Subcutaneous abdominal adipose tissue (tissue), 5 donors: ENCODE measurements around the gene SOS1.
A peak's percentile ranks its signal among the peaks of the same experiment; 100 is the strongest.
"Not testable (repeated sequence)": the region's sequence is repeated elsewhere in the genome, so short reads cannot be mapped to it uniquely, and the experiment has no call there.

Source experiments
- H3K27ac ChIP-seq: one replicate; pipeline ENCODE4 v1.7.0; 2013; ENCODE audit warnings: low read depth, mild to moderate bottlenecking, inconsistent platforms, low read length, moderate library complexity
- H3K27me3 ChIP-seq, 5 donors: one replicate each; pipeline ENCODE4 v1.7.0; 2013; ENCODE audit warnings: low read length in 5 of 5, inconsistent platforms in 1 of 5; ENCODE audit not compliant: control insufficient read depth in 5 of 5, insufficient read depth in 4 of 5
- H3K36me3 ChIP-seq, 5 donors: one replicate each; pipeline ENCODE4 v1.7.0; 2013; ENCODE audit warnings: low read length in 5 of 5; ENCODE audit not compliant: control insufficient read depth in 5 of 5, insufficient read depth in 5 of 5
- H3K4me1 ChIP-seq, 5 donors: one replicate each; pipeline ENCODE4 v1.7.0; 2013; ENCODE audit warnings: low read length in 5 of 5, mild to moderate bottlenecking in 3 of 5, moderate library complexity in 1 of 5; ENCODE audit not compliant: control insufficient read depth in 5 of 5, insufficient read depth in 5 of 5
- H3K4me3 ChIP-seq, 5 donors: one replicate each; pipeline ENCODE4 v1.7.0; 2013; ENCODE audit warnings: low read length in 5 of 5, low read depth in 1 of 5
- H3K9ac ChIP-seq, 5 donors: one replicate each; pipeline ENCODE4 v1.7.0; 2013; ENCODE audit warnings: low read length in 5 of 5, mild to moderate bottlenecking in 4 of 5, moderate library complexity in 3 of 5
- H3K9me3 ChIP-seq, 5 donors: one replicate each; pipeline ENCODE4 v1.7.0; 2013; ENCODE audit warnings: low read length in 5 of 5; ENCODE audit not compliant: control insufficient read depth in 5 of 5
- donor health status: healthy.
- donor health status: healthy.
- donor health status: healthy.
- donor health status: healthy.
- donor health status: healthy.

SOS1 gene

DNA sequence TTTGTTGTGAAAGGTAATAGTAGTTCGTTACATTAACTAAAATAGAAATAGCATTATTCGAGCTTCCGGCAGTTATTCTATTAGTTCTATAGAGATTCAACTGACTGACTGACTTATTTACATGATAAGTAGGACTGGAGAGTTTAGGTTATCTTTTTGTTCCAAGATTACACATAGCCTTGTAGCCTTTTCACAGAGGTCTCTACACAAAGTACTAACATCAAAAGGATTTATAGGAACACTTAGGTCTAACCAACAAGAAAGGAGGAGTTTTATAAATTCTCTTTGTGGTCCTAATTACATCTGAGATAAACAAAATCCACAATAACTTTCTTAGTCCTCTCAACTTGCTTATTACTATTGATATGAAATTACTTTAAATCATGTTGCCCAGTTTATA, 62.8 kb downstream of the SOS1 start:
- Histone ChIP-seq H3K9me3 (no peaks in the 10 kb centered on the region), H3K36me3 (peaks cover 11 to 26% (median 21%) of the 10 kb centered on the region in 5 donors), H3K4me1 (no peaks in the 10 kb centered on the region)

DNA sequence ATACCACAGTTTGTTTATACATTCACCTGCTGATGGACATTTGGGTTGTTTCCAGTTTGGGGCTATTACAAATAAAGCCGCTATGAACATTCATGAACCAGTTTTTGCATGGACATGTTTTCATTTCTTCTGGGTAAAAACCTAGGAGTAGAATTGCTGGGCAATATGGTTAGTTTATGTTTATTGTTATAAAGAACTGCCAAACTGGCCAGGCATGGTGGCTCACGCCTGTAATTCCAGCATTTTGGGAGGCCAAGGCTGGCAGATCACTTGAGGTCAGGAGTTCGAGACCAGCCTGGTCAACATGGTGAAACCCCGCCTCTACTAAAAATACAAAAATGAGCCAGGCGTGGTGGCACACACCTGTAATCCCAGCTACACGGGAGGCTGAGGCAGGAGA, 68.2 kb downstream of the SOS1 start:
- not testable (repeated sequence) for H3K4me1 ChIP-seq, H3K27ac ChIP-seq, H3K27me3 ChIP-seq, H3K4me3 ChIP-seq, H3K9me3 ChIP-seq, H3K9ac ChIP-seq
- peaks cover 17 to 61% (median 51%) of the 10 kb centered on the region in 5 donors for H3K36me3 ChIP-seq

More for the DNA sequence above, 62.8 kb downstream of the SOS1 start:
- H3K27me3 ChIP-seq: no peaks in the 10 kb centered on the region
- H3K4me3 ChIP-seq: no peak overlapping the region
- H3K27ac ChIP-seq: no peak overlapping the region
- H3K9ac ChIP-seq: peak overlapping the region in 1 of 5 donors; percentile 24

DNA sequence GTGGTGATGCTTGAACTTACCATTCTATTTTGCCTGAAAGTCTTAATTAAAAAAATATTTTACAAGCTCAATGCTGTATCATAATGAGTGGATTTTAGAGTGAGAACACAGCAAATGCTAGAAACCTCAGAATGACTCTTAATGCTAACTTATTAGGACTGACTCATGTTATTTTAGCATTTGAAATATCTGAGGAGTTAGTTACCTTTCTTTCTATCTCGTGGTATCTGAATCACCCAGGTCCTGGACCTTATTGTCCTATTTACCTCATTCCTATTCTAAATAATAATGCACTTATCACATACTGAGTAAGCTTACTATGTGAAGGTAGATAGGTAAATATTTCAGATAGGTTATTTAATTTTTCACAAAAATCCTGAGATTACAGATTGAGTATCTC, 70.7 kb downstream of the SOS1 start:
- Histone ChIP-seq H3K27me3 (no peaks in the 10 kb centered on the region), H3K36me3 (peaks cover 21 to 60% (median 51%) of the 10 kb centered on the region in 5 donors)

DNA sequence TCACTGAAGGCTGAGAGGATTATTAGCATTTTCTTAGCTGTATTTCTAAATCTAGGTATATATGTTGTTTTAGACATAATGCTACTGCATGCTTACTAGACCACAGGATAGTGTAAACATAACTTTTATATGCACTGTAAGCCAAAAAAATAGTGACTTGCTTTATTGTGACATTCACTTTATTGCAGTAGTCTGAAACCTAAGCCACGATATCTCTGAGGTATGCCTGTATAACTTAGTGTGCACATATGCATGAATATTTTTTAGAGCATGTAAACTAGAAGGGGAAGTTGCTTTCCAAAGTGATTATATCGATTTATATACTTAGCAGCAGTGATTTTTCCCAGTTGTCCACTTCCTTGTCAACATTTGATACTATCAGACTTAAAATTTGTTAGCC, 81.8 kb downstream of the SOS1 start:
- H3K4me3 ChIP-seq: no peak overlapping the region
- no peak overlapping the region for H3K9ac ChIP-seq
- no peak overlapping the region for H3K27ac ChIP-seq
- peaks cover 0 to 7% (median 4%) of the 10 kb centered on the region in 5 donors for H3K36me3 ChIP-seq
- H3K27me3 ChIP-seq: no peaks in the 10 kb centered on the region
- H3K4me1 ChIP-seq: peaks cover 0 to 15% (median 0%) of the 10 kb centered on the region in 5 donors
- H3K9me3 ChIP-seq: peaks cover 0 to 2% (median 0%) of the 10 kb centered on the region in 5 donors

More for the DNA sequence above, 70.7 kb downstream of the SOS1 start:
- no peak overlapping the region for H3K9ac ChIP-seq
- no peaks in the 10 kb centered on the region for H3K4me1 ChIP-seq
- H3K27ac ChIP-seq: no peak overlapping the region
- no peaks in the 10 kb centered on the region for H3K9me3 ChIP-seq
- no peak overlapping the region for H3K4me3 ChIP-seq

DNA sequence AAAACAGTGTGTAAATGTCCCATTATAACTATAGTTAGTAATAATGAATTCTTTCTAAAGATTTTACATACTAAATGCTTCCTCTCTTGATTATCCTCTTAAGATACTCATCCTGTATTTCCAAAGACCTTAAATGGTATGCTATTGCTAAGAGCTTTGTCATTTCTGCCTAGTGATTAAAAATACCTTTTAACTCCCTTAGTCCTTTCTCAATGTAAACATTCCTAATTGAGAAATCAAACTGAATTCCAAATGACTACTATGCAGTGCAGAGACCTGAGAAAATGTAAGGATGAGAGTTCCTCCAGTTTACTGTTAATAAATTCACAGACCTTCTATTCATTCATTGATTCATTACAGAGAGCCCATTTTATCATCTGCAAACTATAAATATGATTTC, 86.9 kb downstream of the SOS1 start:
- Histone ChIP-seq H3K4me1 (peaks cover 0 to 15% (median 0%) of the 10 kb centered on the region in 5 donors), H3K36me3 (peaks cover 13 to 31% (median 26%) of the 10 kb centered on the region in 5 donors), H3K27me3 (no peaks in the 10 kb centered on the region), H3K9me3 (no peaks in the 10 kb centered on the region), H3K4me3 (no peak overlapping the region), H3K9ac (no peak overlapping the region), H3K27ac (no peak overlapping the region)

DNA sequence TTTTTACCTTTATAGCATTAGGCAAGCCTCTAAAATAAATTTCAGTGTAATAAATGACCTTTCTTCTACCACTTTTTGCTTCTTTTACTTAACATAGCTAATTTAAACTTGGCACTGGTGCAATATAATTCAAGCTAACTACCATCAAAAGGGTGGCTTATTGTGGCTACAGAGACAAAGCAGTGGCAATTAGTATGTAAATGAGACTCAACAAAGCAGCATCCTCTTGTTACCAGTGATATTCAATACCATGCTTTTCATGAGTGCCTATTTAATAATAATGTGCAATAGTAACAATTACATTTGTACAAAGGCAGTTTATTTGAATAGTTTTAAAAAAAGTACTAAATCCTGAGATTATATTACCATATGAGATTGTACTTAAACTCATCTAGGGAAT, 93.4 kb downstream of the SOS1 start:
- Histone ChIP-seq H3K27ac (no peak overlapping the region), H3K9me3 (no peaks in the 10 kb centered on the region), H3K27me3 (no peaks in the 10 kb centered on the region), H3K4me3 (no peak overlapping the region), H3K9ac (no peak overlapping the region), H3K4me1 (peaks cover 0 to 7% (median 2%) of the 10 kb centered on the region in 5 donors), H3K36me3 (peaks cover 22 to 39% (median 25%) of the 10 kb centered on the region in 5 donors)

DNA sequence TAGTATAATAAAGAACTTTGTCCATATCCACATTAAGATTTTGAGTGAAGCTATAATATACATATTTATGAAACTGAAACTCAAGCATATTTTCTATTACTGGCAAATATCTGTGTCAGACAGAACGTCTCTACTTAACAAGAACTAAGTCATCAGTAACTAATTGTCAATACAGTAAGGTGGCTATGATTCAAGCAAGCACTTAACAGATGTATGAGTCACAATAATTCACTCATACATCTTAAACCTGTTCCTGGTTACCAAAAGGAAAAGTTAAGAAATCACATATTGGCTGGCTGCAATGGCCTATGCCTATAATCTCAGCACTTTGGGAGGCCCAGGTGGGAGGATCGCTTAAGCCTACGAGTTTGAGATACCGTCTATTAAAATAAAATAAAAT, 96.0 kb downstream of the SOS1 start:
- Histone ChIP-seq H3K36me3 (peaks cover 15 to 23% (median 20%) of the 10 kb centered on the region in 5 donors), H3K4me3 (no peak overlapping the region), H3K27me3 (no peaks in the 10 kb centered on the region), H3K9ac (no peak overlapping the region), H3K4me1 (peaks cover 0 to 15% (median 6%) of the 10 kb centered on the region in 5 donors), H3K27ac (peak overlapping the region; percentile 64), H3K9me3 (no peaks in the 10 kb centered on the region)

DNA sequence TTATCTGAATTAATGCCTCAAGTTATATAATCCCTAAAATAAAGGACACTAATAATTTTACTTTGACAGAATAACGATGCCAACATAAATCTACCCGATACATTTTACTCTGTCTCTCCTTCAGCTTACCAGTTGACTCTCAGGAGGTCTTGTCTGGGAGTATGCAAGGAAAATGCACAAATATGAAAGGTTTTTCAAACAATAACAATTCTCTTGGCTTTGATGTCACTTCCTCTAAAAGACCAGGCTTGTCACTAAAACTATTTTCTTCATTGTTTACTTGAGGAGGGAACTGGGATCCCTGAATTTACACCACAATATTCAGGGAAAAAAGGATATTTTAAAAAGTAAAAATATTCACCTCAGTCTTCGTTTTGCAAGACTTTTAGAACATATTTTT, 97.2 kb downstream of the SOS1 start:
- H3K36me3 ChIP-seq: peaks cover 9 to 18% (median 11%) of the 10 kb centered on the region in 5 donors
- no peaks in the 10 kb centered on the region for H3K9me3 ChIP-seq
- no peak overlapping the region for H3K9ac ChIP-seq
- H3K27me3 ChIP-seq: no peaks in the 10 kb centered on the region
- H3K4me1 ChIP-seq: peaks cover 0 to 15% (median 6%) of the 10 kb centered on the region in 5 donors
- peak overlapping the region; percentile 64 for H3K27ac ChIP-seq
- no peak overlapping the region for H3K4me3 ChIP-seq

DNA sequence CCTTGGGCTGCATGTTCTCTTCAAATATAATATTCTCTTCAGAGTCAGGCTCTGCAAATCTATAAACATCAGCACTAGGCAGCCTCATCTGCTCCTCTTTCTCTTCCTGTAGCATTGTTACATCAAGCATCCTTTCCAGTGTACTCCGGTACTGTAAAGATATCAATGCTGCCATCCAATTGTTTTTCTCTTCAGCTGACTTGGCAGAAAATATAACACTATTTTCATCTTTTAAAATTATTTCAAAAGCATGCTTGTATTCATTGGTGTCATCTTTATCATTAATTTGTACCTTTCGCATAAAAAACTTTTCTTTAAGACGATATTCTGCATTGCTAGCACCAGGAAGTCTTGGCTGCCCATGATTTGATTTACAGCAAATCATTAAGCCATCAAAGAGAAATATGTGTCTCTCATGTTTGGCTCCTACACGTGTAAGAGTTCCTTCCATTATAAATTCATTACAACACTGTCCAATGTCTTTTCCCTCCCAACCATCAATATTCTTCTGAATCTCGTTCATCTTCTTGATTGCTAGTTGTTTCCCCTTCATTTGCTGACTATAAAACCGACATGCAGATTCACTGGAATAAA, 98.1 kb downstream of the SOS1 start:
- Histone ChIP-seq H3K36me3 (peaks cover 7 to 13% (median 8%) of the 10 kb centered on the region in 5 donors), H3K27me3 (no peaks in the 10 kb centered on the region), H3K4me3 (peak overlapping the region in 4 of 5 donors; percentile 13 to 55 (median 44)), H3K9ac (peak overlapping the region in 2 of 5 donors; percentile 11 to 65), H3K4me1 (peaks cover 0 to 15% (median 7%) of the 10 kb centered on the region in 5 donors), H3K27ac (peak overlapping the region; percentile 64), H3K9me3 (no peaks in the 10 kb centered on the region)

DNA sequence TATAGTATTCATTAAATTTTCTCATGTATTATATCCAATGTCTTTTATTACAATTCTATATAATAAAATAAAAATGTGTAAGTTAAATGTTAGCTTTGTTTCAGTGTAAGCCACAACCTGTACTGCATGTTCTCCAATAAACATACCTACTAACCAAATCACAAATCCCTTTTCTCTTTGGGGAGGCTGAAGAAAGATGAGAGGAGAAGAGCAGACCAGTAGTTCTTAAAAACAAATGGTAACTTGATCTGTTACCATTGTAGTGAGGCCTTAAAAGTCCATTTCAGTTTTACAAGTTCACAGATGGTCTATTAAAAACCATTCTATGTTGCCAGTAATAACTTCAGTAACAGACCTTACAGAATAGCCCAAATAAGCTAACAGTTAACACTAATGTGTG, 100.5 kb downstream of the SOS1 start:
- Histone ChIP-seq H3K4me3 (peak overlapping the region in 3 of 5 donors; percentile 24 to 55 (median 42)), H3K9ac (peak overlapping the region in 2 of 5 donors; percentile 38 to 51), H3K36me3 (peaks cover 7 to 13% (median 8%) of the 10 kb centered on the region in 5 donors), H3K27ac (peak overlapping the region; percentile 69), H3K4me1 (peaks cover 0 to 37% (median 17%) of the 10 kb centered on the region in 5 donors), H3K27me3 (no peaks in the 10 kb centered on the region), H3K9me3 (no peaks in the 10 kb centered on the region)
